ENCODE data around the gene IFNGR2.
"Not testable (repeated sequence)": the region's sequence is repeated elsewhere in the genome, so short reads cannot be mapped to it uniquely, and the experiment has no call there.

DNA sequence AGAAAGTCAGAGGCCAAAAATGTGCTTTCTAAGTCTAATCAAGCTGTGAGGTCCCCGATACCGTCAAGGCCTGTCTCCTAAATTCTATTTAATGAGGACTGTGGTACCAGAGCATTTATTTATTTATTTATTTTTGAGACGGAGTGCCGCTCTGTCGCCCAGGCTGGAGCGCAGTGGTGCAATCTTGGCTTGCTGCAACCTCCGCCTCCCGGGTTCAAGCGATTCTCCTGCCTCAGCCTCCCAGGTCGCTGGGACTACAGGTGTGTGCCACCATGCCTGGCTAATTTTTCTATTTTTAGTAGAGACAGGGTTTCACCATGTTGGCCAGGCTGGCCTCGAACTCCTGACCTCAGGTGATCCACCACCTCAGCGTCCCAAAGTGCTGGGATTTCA lies 9.2 kb downstream of the IFNGR2 start:
- TF ChIP-seq, protein P1, sequence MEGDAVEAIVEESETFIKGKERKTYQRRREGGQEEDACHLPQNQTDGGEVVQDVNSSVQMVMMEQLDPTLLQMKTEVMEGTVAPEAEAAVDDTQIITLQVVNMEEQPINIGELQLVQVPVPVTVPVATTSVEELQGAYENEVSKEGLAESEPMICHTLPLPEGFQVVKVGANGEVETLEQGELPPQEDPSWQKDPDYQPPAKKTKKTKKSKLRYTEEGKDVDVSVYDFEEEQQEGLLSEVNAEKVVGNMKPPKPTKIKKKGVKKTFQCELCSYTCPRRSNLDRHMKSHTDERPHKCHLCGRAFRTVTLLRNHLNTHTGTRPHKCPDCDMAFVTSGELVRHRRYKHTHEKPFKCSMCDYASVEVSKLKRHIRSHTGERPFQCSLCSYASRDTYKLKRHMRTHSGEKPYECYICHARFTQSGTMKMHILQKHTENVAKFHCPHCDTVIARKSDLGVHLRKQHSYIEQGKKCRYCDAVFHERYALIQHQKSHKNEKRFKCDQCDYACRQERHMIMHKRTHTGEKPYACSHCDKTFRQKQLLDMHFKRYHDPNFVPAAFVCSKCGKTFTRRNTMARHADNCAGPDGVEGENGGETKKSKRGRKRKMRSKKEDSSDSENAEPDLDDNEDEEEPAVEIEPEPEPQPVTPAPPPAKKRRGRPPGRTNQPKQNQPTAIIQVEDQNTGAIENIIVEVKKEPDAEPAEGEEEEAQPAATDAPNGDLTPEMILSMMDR (IDR thresholded peaks at IDR 0.05; ENCODE audit: borderline replicate concordance, extremely low read depth, low read length, poor library complexity, severe bottlenecking), result not testable (repeated sequence)
- TF ChIP-seq EZH2 (IDR thresholded peaks at IDR 0.05; ENCODE audit: borderline replicate concordance, low read depth, low read length, severe bottlenecking), result not testable (repeated sequence)

Data from DND-41 (cell line).